Suprapubic skin (tissue), 4 donors: ENCODE data around the gene RAPGEF2. TPM values are rescaled to one million over a fixed set of nuclear protein-coding genes. Genes with fewer than 3 reads are reported as not detected.

Source experiments
- DNase-seq, 2 donors: peaks; one replicate each; pipeline ENCODE4 v3.0.0-alpha.2; 2019; ENCODE audit warnings: low spot score in 2 of 2
- H3K27ac ChIP-seq: fragments of 200-600 bp; sonication (generic); one replicate; pipeline ENCODE4 v1.5.1; 2019
- H3K27me3 ChIP-seq: fragments of 200-600 bp; sonication (generic); one replicate; pipeline ENCODE4 v1.5.1; 2019
- H3K36me3 ChIP-seq: fragments of 200-600 bp; sonication (generic); one replicate; pipeline ENCODE4 v1.5.1; 2019
- H3K4me1 ChIP-seq: fragments of 200-600 bp; sonication (generic); one replicate; pipeline ENCODE4 v1.5.1; 2019
- H3K4me3 ChIP-seq: fragments of 200-600 bp; sonication (generic); one replicate; pipeline ENCODE4 v1.5.1; 2019; ENCODE audit warnings: mild to moderate bottlenecking
- H3K9me3 ChIP-seq: fragments of 200-600 bp; sonication (generic); one replicate; pipeline ENCODE4 v1.5.1; 2019
- CTCF ChIP-seq, 2 donors: fragments of 200-600 bp in 1 of 2; fragments of 450-650 bp in 1 of 2; sonication (generic) in 1 of 2; IDR thresholded peaks; one replicate each; pipeline ENCODE4 v1.5.1; 2016 to 2019; ENCODE audit warnings: antibody characterized with exemption in 2 of 2, mild to moderate bottlenecking in 1 of 2, moderate library complexity in 1 of 2
- EP300 ChIP-seq: sonication (generic); formaldehyde crosslinking; IDR thresholded peaks from one replicate; pipeline ENCODE4 v1.6.1; 2017; ENCODE audit warnings: antibody characterized with exemption
- POLR2A ChIP-seq, 2 donors: fragments of 450-650 bp; IDR thresholded peaks; one replicate each; pipeline ENCODE4 v1.6.1; 2017; ENCODE audit warnings: antibody characterized with exemption in 2 of 2, mild to moderate bottlenecking in 2 of 2, moderate library complexity in 2 of 2
- POLR2AphosphoS5 ChIP-seq, 3 donors: sonication (generic); formaldehyde crosslinking; IDR thresholded peaks; one replicate each; pipeline ENCODE4 v1.6.1; 2017; ENCODE audit warnings: antibody characterized with exemption in 3 of 3
- WGBS: methylation state at CpG from one replicate; pipeline ENCODE4 v1.1.5; 2018; 5-methylcytosine and 5-hydroxymethylcytosine counted together
- total RNA-seq, 4 donors: library from RNA; depleted of rRNA; stranded (reverse); fragments of >200 nt; gene quantifications; one replicate each; pipeline ENCODE4 v1.1.0, GENCODE V29; 2016

RAPGEF2 gene
- total RNA-seq, 4 donors from 2014 or later, result 31.3 to 62.4 (median 43.5) TPM

GRCh38 chr4:159162576-159162975 is 59.7 kb downstream of the RAPGEF2 start:
- peaks cover 17% of the 10 kb centered on the region for H3K4me1 ChIP-seq
- no peak for DNase-seq
- H3K36me3 ChIP-seq, result no peaks in the 10 kb centered on the region
- 73% methylated on average over 1 of the region's 1 CpG for WGBS
- H3K4me3 ChIP-seq, result no peak overlapping the region
- no peak overlapping the region for H3K27ac ChIP-seq
- TF ChIP-seq EP300 (no peak), POLR2A (IDR thresholded peaks at IDR 0.05) (no peak), CTCF (IDR thresholded peaks at IDR 0.05) (no peak)
- H3K27me3 ChIP-seq, result no peaks in the 10 kb centered on the region
- no peaks in the 10 kb centered on the region for H3K9me3 ChIP-seq

GRCh38 chr4:159163521-159163920 is 60.6 kb downstream of the RAPGEF2 start:
- Histone ChIP-seq H3K27me3 (no peaks in the 10 kb centered on the region), H3K27ac (no peak overlapping the region), H3K9me3 (no peaks in the 10 kb centered on the region), H3K36me3 (no peaks in the 10 kb centered on the region), H3K4me1 (peaks cover 17% of the 10 kb centered on the region), H3K4me3 (no peak overlapping the region)
- DNase-seq, result no peak
- TF ChIP-seq POLR2A (IDR thresholded peaks at IDR 0.05) (no peak), CTCF (IDR thresholded peaks at IDR 0.05) (no peak), POLR2AphosphoS5 (IDR thresholded peaks at IDR 0.05) (no peak), EP300 (no peak)

DNA sequence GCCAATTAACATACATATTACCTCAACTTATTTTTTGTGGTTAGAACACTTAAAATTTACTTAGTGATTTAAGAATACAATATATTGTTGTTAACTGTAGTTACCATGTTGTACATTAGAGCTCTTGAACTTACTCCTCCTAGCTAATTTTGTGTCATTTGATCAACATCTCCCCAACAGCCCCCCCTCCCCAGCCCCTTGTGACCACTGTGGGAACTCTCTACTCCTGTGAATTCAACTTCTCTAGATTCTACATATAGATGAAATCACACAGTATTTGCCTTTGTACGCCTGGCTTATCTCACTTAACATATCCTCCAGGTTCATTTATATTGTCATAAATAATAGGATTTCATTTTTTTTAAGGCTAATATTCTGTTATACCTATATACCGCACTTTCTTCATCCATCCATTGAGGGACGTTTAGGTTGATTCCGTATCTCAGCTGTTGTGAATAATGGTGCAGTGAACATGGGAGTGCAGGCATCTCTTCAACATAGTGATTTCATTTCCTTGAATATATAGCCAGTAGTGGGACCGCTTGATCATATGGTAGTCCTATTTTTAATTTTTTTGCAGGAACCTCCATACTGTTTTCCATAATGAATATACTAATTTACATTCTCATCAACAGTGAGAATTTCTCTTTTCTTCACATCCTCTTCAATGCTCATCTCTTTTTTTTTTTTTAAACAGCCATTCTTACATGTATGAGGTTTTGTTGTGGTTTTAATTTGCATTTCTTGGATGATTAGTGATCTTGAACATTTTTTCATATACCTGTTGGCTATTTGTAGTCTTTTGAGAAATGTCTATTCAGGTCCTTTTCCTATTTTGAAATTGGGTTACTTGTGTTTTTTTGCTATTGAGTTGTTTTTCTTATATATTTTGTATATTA is 66.8 kb downstream of the RAPGEF2 start:
- H3K27ac ChIP-seq, result no peak overlapping the region
- no peaks in the 10 kb centered on the region for H3K27me3 ChIP-seq
- WGBS, result 93% methylated on average over 5 of the region's 5 CpGs
- no peaks in the 10 kb centered on the region for H3K36me3 ChIP-seq
- peaks cover 5% of the 10 kb centered on the region for H3K4me1 ChIP-seq
- H3K4me3 ChIP-seq, result no peak overlapping the region
- no peaks in the 10 kb centered on the region for H3K9me3 ChIP-seq
- DNase-seq, result no peak
- TF ChIP-seq CTCF (IDR thresholded peaks at IDR 0.05), result no peak
- TF ChIP-seq EP300, result no peak
- TF ChIP-seq POLR2A (IDR thresholded peaks at IDR 0.05), result no peak
- no peak for TF ChIP-seq POLR2AphosphoS5 (IDR thresholded peaks at IDR 0.05)

DNA sequence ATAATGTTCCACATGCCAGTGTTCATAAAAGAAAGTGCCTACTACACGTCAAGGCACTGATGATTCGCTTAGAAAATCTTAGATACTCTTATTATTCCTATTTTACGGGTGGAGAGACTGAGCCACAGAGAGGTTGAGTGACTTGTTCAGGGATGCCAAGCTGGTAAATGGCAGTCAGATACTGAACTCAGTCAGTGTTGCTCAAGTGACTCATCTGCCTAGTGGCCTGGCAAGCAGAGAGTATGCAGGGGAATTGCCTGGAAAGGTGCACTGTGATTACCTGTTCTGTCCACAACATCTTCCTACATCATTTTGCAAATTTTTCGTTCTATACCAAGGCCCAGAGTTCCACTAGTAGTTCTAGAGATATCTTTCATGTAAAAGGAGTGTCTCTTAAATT is 68.4 kb downstream of the RAPGEF2 start:
- H3K4me3 ChIP-seq, result no peak overlapping the region
- no peak for TF ChIP-seq POLR2A (IDR thresholded peaks at IDR 0.05)
- TF ChIP-seq EP300, result no peak
- WGBS, result 77% methylated on average over 4 of the region's 4 CpGs
- DNase-seq, result no peak
- peaks cover 17% of the 10 kb centered on the region for H3K4me1 ChIP-seq
- no peaks in the 10 kb centered on the region for H3K9me3 ChIP-seq
- no peak overlapping the region for H3K27ac ChIP-seq
- H3K36me3 ChIP-seq, result no peaks in the 10 kb centered on the region
- no peaks in the 10 kb centered on the region for H3K27me3 ChIP-seq

DNA sequence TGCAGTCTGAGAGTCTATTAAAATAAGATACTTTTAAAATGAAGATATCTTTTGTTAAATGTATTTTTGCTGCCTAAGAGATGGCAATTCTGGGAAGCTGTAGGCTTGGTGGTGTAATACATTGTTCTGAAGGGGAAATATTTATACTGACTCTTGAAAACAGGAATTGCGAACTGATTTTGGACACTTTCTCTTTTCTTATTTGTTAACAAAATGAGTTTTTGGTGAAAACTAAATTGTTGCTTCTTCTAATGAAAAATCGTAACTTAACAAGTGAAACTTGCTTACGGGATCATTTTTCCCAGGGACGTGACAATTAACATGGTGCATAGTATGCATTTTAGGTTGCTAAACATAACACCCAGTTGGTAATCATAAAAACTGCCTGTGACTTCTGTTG is 71.0 kb downstream of the RAPGEF2 start:
- no peak for DNase-seq
- Histone ChIP-seq H3K4me1 (peaks cover 17% of the 10 kb centered on the region), H3K27me3 (no peaks in the 10 kb centered on the region), H3K36me3 (no peaks in the 10 kb centered on the region), H3K9me3 (no peaks in the 10 kb centered on the region), H3K27ac (no peak overlapping the region), H3K4me3 (no peak overlapping the region)
- WGBS, result 87% methylated on average over 4 of the region's 4 CpGs
- TF ChIP-seq POLR2A (IDR thresholded peaks at IDR 0.05) (no peak), EP300 (no peak), CTCF (IDR thresholded peaks at IDR 0.05) (no peak), POLR2AphosphoS5 (IDR thresholded peaks at IDR 0.05) (no peak)
